Stomach (tissue), 4 donors: ENCODE results near the gene CDH12.
"Not testable (repeated sequence)": the region's sequence is repeated elsewhere in the genome, so short reads cannot be mapped to it uniquely, and the experiment has no call there.

Experiments used
- EP300 ChIP-seq: sonication (generic); formaldehyde crosslinking; IDR thresholded peaks from one replicate; pipeline ENCODE4 v1.6.1; 2017; ENCODE audit warnings: antibody characterized with exemption
- POLR2A ChIP-seq, 4 donors: fragments of 450-650 bp; IDR thresholded peaks; one replicate each; pipeline ENCODE4 v1.6.1; 2016; ENCODE audit warnings: antibody characterized with exemption in 4 of 4, control low read depth in 2 of 4, mild to moderate bottlenecking in 1 of 4, moderate library complexity in 1 of 4
- POLR2AphosphoS5 ChIP-seq, 3 donors: sonication (generic); formaldehyde crosslinking; IDR thresholded peaks; one replicate each; pipeline ENCODE4 v1.6.1; 2016; ENCODE audit warnings: antibody characterized with exemption in 3 of 3
- TF ChIP-seq, protein P1 (sequence below), 7 experiments: fragments of 450-650 bp in 4 of 7; fragments of 200-600 bp in 3 of 7; sonication (generic) in 3 of 7; IDR thresholded peaks; one replicate each; pipeline ENCODE4 v1.5.1; 2016 to 2019; ENCODE audit warnings: antibody characterized with exemption in 7 of 7, control low read depth in 2 of 7, mild to moderate bottlenecking in 1 of 7

DNA sequence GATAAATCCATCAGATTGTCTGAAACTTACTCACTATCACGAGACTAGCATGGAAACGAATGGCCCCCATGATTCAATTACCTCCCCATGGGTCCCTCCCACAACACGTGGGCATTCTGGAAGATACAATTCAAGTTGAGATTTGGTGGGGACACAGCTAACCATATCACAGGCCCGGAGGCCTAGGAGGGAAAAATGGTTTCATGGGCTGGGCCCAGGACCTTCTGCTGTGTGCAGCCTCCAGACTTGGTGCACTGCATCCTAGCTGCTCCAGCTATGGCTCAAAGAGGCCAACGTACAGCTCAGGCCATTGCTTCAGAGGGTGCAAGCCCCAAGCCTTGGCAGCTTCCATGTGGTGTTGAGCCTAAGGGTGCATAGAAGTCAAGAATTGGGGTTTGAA lies 245.6 kb downstream of the CDH12 start:
- TF ChIP-seq, protein P1, sequence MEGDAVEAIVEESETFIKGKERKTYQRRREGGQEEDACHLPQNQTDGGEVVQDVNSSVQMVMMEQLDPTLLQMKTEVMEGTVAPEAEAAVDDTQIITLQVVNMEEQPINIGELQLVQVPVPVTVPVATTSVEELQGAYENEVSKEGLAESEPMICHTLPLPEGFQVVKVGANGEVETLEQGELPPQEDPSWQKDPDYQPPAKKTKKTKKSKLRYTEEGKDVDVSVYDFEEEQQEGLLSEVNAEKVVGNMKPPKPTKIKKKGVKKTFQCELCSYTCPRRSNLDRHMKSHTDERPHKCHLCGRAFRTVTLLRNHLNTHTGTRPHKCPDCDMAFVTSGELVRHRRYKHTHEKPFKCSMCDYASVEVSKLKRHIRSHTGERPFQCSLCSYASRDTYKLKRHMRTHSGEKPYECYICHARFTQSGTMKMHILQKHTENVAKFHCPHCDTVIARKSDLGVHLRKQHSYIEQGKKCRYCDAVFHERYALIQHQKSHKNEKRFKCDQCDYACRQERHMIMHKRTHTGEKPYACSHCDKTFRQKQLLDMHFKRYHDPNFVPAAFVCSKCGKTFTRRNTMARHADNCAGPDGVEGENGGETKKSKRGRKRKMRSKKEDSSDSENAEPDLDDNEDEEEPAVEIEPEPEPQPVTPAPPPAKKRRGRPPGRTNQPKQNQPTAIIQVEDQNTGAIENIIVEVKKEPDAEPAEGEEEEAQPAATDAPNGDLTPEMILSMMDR (IDR thresholded peaks at IDR 0.05), result not testable (repeated sequence)
- TF ChIP-seq POLR2A (IDR thresholded peaks at IDR 0.05); POLR2AphosphoS5 (IDR thresholded peaks at IDR 0.05); EP300: not testable (repeated sequence)
